Esophagus muscularis mucosa (tissue), 4 donors: ENCODE measurements around the gene GABPB1. TPM values are rescaled to one million over a fixed set of nuclear protein-coding genes. Genes with fewer than 3 reads are reported as not detected.
A peak's percentile ranks its signal among the peaks of the same experiment; 100 is the strongest.

Experiments used
- DNase-seq: peaks from one replicate; pipeline ENCODE4 v3.0.0-alpha.2; 2017; ENCODE audit errors: extremely low spot score
- H3K27ac ChIP-seq, 4 donors: fragments of 200-600 bp; sonication (generic); replicated peaks in 1 of 4; 1 replicate in 3 of 4; 2 replicates in 1 of 4; pipeline ENCODE4 v1.5.1; 2016 to 2019; ENCODE audit warnings: mild to moderate bottlenecking in 1 of 4
- H3K27me3 ChIP-seq, 4 donors: fragments of 200-600 bp; sonication (generic); one replicate each; pipeline versions ENCODE4 v1.5.1 to v1.6.0; 2016 to 2019
- H3K36me3 ChIP-seq, 4 donors: fragments of 200-600 bp; sonication (generic); one replicate each; pipeline ENCODE4 v1.5.1; 2016 to 2019
- H3K4me1 ChIP-seq, 4 donors: fragments of 200-600 bp; sonication (generic); one replicate each; pipeline ENCODE4 v1.5.1; 2016 to 2019
- H3K4me3 ChIP-seq, 4 donors: fragments of 200-600 bp; sonication (generic); 1 replicate in 2 of 4; 2 replicates in 2 of 4; pipeline ENCODE4 v1.5.1; 2016 to 2019; ENCODE audit warnings: mild to moderate bottlenecking in 4 of 4, moderate library complexity in 1 of 4
- H3K9me3 ChIP-seq, 4 donors: fragments of 200-600 bp; sonication (generic); 1 replicate in 3 of 4; 2 replicates in 1 of 4; pipeline ENCODE4 v1.5.1; 2016 to 2019
- CTCF ChIP-seq, 3 experiments: fragments of 200-600 bp in 2 of 3; fragments of 450-650 bp in 1 of 3; sonication (generic) in 2 of 3; IDR thresholded peaks; one replicate each; pipeline ENCODE4 v1.5.1; 2017 to 2019; ENCODE audit warnings: antibody characterized with exemption in 3 of 3, mild to moderate bottlenecking in 2 of 3, moderate library complexity in 1 of 3
- EP300 ChIP-seq: sonication (generic); formaldehyde crosslinking; IDR thresholded peaks from one replicate; pipeline ENCODE4 v1.6.1; 2017; ENCODE audit warnings: antibody characterized with exemption
- POLR2A ChIP-seq: fragments of 450-650 bp; IDR thresholded peaks from one replicate; pipeline ENCODE4 v1.6.1; 2017; ENCODE audit warnings: antibody characterized with exemption, moderate library complexity, mild to moderate bottlenecking, low read depth
- POLR2AphosphoS5 ChIP-seq, 2 donors: sonication (generic); formaldehyde crosslinking; IDR thresholded peaks; one replicate each; pipeline ENCODE4 v1.6.1; 2017; ENCODE audit warnings: antibody characterized with exemption in 2 of 2
- WGBS: methylation state at CpG from one replicate; pipeline ENCODE4 v1.1.5; 2018; 5-methylcytosine and 5-hydroxymethylcytosine counted together
- intact Hi-C: fragments of 100-400 bp; cut with DNase I; formaldehyde crosslinking; loops from one replicate; pipeline ENCODE4 v1.15.1; 2023
- total RNA-seq, 4 donors: library from RNA; depleted of rRNA; stranded (reverse); fragments of >200 nt; gene quantifications; one replicate each; pipeline versions ENCODE4 v1.1.0 to v1.2.1, GENCODE V29; 2016

GABPB1 gene
- total RNA-seq, 4 donors from 2014 or later: 13.2 to 23.5 (median 15.4) TPM

GRCh38 chr15:50275908-50276307 is 79.1 kb downstream of the GABPB1 start:
- 84% methylated on average over 3 of the region's 3 CpGs for WGBS
- DNase-seq: no peak

DNA sequence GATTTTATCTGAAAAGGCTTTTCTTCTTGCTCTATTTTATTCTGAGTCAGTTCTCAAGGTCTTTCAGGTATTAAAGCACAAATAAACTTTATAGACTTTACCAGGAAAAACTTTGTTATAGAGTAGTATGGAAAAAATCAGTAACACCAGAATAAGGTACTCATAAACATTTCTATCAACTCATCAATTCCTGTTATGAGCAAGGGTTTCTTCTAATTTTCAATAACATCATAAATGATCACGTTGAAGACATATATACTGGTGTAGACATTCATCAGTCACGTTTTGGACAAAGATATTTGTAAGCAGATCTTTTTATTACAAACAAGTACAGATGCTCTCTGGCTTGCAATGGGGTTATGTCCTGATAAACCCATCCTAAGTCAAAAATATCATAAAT is 79.9 kb downstream of the GABPB1 start:
- Histone ChIP-seq H3K4me3 (no peak overlapping the region), H3K9me3 (no peaks in the 10 kb centered on the region), H3K36me3 (peaks cover 0 to 12% (median 6%) of the 10 kb centered on the region in 4 donors), H3K4me1 (no peaks in the 10 kb centered on the region), H3K27me3 (no peaks in the 10 kb centered on the region), H3K27ac (no peak overlapping the region)
- intact Hi-C loops: no loop called here
- WGBS: 54% methylated on average over 2 of the region's 2 CpGs
- no peak for DNase-seq
- TF ChIP-seq EP300: no peak
- no peak for TF ChIP-seq POLR2AphosphoS5 (IDR thresholded peaks at IDR 0.05)
- TF ChIP-seq CTCF (IDR thresholded peaks at IDR 0.05): no peak
- no peak for TF ChIP-seq POLR2A

More at GRCh38 chr15:50275908-50276307, 79.1 kb downstream of the GABPB1 start:
- Histone ChIP-seq H3K9me3 (no peaks in the 10 kb centered on the region), H3K4me3 (no peak overlapping the region), H3K27ac (no peak overlapping the region), H3K36me3 (peaks cover 0 to 12% (median 6%) of the 10 kb centered on the region in 4 donors), H3K27me3 (no peaks in the 10 kb centered on the region), H3K4me1 (no peaks in the 10 kb centered on the region)
- TF ChIP-seq POLR2AphosphoS5 (IDR thresholded peaks at IDR 0.05) (no peak), EP300 (no peak), POLR2A (no peak), CTCF (IDR thresholded peaks at IDR 0.05) (no peak)
- intact Hi-C loops: no loop called here

DNA sequence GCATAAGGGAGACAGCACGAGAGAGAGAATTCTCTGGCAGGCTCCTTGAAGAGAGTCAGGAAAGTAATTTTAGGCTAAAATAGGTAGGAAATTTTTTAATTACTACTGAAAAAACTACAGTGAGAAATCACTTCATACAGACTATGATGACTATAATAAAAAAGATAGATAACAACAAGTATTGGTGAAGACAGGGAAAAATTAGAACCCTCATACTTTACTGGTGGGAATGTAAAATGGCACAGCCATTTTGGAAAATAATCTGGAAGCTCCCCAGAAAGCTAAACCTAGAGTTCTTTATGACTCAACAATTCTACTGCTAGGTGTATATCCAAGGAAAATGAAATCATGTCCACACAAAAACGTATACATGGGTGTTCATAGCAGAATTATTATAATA is 87.4 kb downstream of the GABPB1 start:
- Histone ChIP-seq H3K27ac (no peak overlapping the region), H3K4me1 (no peaks in the 10 kb centered on the region), H3K36me3 (no peaks in the 10 kb centered on the region), H3K4me3 (no peak overlapping the region), H3K9me3 (no peaks in the 10 kb centered on the region), H3K27me3 (peaks cover 0 to 16% (median 0%) of the 10 kb centered on the region in 4 donors)
- intact Hi-C loops: no loop called here
- no peak for DNase-seq
- TF ChIP-seq POLR2A: no peak
- TF ChIP-seq CTCF (IDR thresholded peaks at IDR 0.05): no peak
- TF ChIP-seq EP300: no peak
- no peak for TF ChIP-seq POLR2AphosphoS5 (IDR thresholded peaks at IDR 0.05)
- 81% methylated on average over 2 of the region's 2 CpGs for WGBS

GRCh38 chr15:50265620-50266019 is 89.4 kb downstream of the GABPB1 start, which contains the start of gene HDC:
Gene HDC, minus strand, starts transcription at chr15:50265726. Its CDS starts 103 bp downstream, at chr15:50265623.
- Histone ChIP-seq H3K36me3 (no peaks in the 10 kb centered on the region), H3K4me3 (no peak within 1 kb of the TSS), H3K4me1 (no peaks in the 10 kb centered on the region), H3K27ac (no peak within 1 kb of the TSS), H3K27me3 (peaks cover 0 to 16% (median 0%) of the 10 kb centered on the region in 4 donors), H3K9me3 (no peaks in the 10 kb centered on the region)
- WGBS: 80% methylated on average over 9 of the region's 9 CpGs
- peak; percentile 84 for DNase-seq
- intact Hi-C loops: no loop called here
- no peak for TF ChIP-seq CTCF (IDR thresholded peaks at IDR 0.05)
- no peak for TF ChIP-seq POLR2AphosphoS5 (IDR thresholded peaks at IDR 0.05)
- TF ChIP-seq POLR2A: no peak
- TF ChIP-seq EP300: no peak

DNA sequence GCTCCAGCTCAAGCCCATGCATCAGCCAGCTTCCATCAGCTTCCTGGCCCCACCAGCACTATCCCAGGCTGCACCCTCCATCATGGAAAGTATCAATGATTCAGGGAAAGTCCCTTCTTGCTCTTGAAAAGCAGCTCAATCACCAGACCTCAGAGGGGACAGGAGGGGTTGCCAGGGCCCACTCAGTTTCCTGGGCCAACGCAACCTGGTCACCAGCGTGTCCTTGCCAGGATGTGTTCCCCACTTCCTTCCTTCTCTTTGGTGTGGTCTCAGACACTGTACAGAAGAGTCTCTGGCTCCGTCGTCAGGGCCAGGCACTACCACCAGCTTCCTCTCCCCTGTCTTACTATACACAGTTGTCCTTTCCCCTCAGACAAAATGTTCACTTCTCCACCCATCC is 92.5 kb downstream of the GABPB1 start:
- Histone ChIP-seq H3K27me3 (peaks cover 0 to 16% (median 0%) of the 10 kb centered on the region in 4 donors), H3K36me3 (no peaks in the 10 kb centered on the region), H3K9me3 (no peaks in the 10 kb centered on the region), H3K27ac (no peak overlapping the region), H3K4me1 (no peaks in the 10 kb centered on the region), H3K4me3 (no peak overlapping the region)
- intact Hi-C loops: no loop called here
- WGBS: 66% methylated on average over 4 of the region's 4 CpGs
- peak; percentile 84 for DNase-seq
- no peak for TF ChIP-seq POLR2A
- no peak for TF ChIP-seq POLR2AphosphoS5 (IDR thresholded peaks at IDR 0.05)
- TF ChIP-seq CTCF (IDR thresholded peaks at IDR 0.05): no peak
- no peak for TF ChIP-seq EP300
